PFSK-1 (cell line): ENCODE results near the gene LPXN.

Experiments used
- FOXP2 ChIP-seq: optimal IDR thresholded peaks from 2 replicates; pipeline ENCODE3; 2011; ENCODE audit warnings: borderline replicate concordance, control low read depth, inconsistent platforms; ENCODE audit not compliant: insufficient read depth; ENCODE audit errors: extremely low read length, extremely low read depth
- POLR2AphosphoS5 ChIP-seq: IDR thresholded peaks from 2 replicates; pipeline ENCODE4 v1.6.1; 2012; ENCODE audit warnings: low read depth, mild to moderate bottlenecking, control low read depth, low read length, moderate library complexity
- SIN3A ChIP-seq: IDR thresholded peaks from 2 replicates; pipeline ENCODE4 v1.6.1; 2012; ENCODE audit warnings: mild to moderate bottlenecking, low read length, moderate library complexity, borderline replicate concordance; ENCODE audit not compliant: insufficient read depth
- TAF1 ChIP-seq: IDR thresholded peaks from 2 replicates; pipeline ENCODE4 v1.6.1; 2012; ENCODE audit warnings: low read length, control low read depth, borderline replicate concordance; ENCODE audit not compliant: insufficient read depth
- TF ChIP-seq, protein P1 (sequence below), 2 experiments: IDR thresholded peaks; 2 replicates each; pipeline versions ENCODE4 v1.6.1 to v1.8.0; 2011 to 2012; ENCODE audit warnings: low read depth in 2 of 2, low read length in 2 of 2, control low read depth in 1 of 2, inconsistent platforms in 1 of 2, mild to moderate bottlenecking in 1 of 2, moderate library complexity in 1 of 2; ENCODE audit not compliant: insufficient read depth in 1 of 2

Gene LPXN

GRCh38 chr11:58485961-58486360 is 89.7 kb downstream of the LPXN start:
- TF ChIP-seq FOXP2 (no peak), POLR2AphosphoS5 (no peak), SIN3A (no peak), TAF1 (no peak)
- TF ChIP-seq, protein P1, sequence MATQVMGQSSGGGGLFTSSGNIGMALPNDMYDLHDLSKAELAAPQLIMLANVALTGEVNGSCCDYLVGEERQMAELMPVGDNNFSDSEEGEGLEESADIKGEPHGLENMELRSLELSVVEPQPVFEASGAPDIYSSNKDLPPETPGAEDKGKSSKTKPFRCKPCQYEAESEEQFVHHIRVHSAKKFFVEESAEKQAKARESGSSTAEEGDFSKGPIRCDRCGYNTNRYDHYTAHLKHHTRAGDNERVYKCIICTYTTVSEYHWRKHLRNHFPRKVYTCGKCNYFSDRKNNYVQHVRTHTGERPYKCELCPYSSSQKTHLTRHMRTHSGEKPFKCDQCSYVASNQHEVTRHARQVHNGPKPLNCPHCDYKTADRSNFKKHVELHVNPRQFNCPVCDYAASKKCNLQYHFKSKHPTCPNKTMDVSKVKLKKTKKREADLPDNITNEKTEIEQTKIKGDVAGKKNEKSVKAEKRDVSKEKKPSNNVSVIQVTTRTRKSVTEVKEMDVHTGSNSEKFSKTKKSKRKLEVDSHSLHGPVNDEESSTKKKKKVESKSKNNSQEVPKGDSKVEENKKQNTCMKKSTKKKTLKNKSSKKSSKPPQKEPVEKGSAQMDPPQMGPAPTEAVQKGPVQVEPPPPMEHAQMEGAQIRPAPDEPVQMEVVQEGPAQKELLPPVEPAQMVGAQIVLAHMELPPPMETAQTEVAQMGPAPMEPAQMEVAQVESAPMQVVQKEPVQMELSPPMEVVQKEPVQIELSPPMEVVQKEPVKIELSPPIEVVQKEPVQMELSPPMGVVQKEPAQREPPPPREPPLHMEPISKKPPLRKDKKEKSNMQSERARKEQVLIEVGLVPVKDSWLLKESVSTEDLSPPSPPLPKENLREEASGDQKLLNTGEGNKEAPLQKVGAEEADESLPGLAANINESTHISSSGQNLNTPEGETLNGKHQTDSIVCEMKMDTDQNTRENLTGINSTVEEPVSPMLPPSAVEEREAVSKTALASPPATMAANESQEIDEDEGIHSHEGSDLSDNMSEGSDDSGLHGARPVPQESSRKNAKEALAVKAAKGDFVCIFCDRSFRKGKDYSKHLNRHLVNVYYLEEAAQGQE (IDR thresholded peaks at IDR 0.05; ENCODE audit: insufficient read depth in 1 of 2, low read depth in 2 of 2, low read length in 2 of 2) = no peak
